ENCODE measurements around the gene ATXN2. TPM values are rescaled to one million over a fixed set of nuclear protein-coding genes. Genes with fewer than 3 reads are reported as not detected.

ATXN2 gene
- total RNA-seq, 1 donor from 2014 or later = 50.0 TPM

- intact Hi-C loops (cut with micrococcal nuclease) = no loop called here
- TF ChIP-seq, protein P1, sequence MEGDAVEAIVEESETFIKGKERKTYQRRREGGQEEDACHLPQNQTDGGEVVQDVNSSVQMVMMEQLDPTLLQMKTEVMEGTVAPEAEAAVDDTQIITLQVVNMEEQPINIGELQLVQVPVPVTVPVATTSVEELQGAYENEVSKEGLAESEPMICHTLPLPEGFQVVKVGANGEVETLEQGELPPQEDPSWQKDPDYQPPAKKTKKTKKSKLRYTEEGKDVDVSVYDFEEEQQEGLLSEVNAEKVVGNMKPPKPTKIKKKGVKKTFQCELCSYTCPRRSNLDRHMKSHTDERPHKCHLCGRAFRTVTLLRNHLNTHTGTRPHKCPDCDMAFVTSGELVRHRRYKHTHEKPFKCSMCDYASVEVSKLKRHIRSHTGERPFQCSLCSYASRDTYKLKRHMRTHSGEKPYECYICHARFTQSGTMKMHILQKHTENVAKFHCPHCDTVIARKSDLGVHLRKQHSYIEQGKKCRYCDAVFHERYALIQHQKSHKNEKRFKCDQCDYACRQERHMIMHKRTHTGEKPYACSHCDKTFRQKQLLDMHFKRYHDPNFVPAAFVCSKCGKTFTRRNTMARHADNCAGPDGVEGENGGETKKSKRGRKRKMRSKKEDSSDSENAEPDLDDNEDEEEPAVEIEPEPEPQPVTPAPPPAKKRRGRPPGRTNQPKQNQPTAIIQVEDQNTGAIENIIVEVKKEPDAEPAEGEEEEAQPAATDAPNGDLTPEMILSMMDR (IDR thresholded peaks at IDR 0.05; ENCODE audit: borderline replicate concordance) = no peak
- no peak for DNase-seq
- H3K36me3 ChIP-seq = peaks cover 63% of the 10 kb centered on the region
- no peaks in the 10 kb centered on the region for H3K27me3 ChIP-seq (ENCODE audit: low read depth)
- peaks cover 35% of the 10 kb centered on the region for H3K4me1 ChIP-seq
- H3K4me3 ChIP-seq = no peak overlapping the region
- H3K27ac ChIP-seq (replicated peaks) = peak overlapping the region; percentile 53
- no peaks in the 10 kb centered on the region for H3K9me3 ChIP-seq (replicated peaks)
Observed at GRCh38 chr12:111488798-111489197, 110.3 kb downstream of the ATXN2 start.

GRCh38 chr12:111488271-111488670 lies 110.8 kb downstream of the ATXN2 start:
- Histone ChIP-seq H3K27me3 (ENCODE audit: low read depth) (no peaks in the 10 kb centered on the region), H3K4me3 (no peak overlapping the region), H3K27ac (replicated peaks) (peak overlapping the region; percentile 53), H3K4me1 (peaks cover 39% of the 10 kb centered on the region), H3K36me3 (peaks cover 68% of the 10 kb centered on the region), H3K9me3 (replicated peaks) (no peaks in the 10 kb centered on the region)
- intact Hi-C loops (cut with micrococcal nuclease) = no loop called here
- peak; percentile 56 for DNase-seq
- TF ChIP-seq, protein P1 (IDR thresholded peaks at IDR 0.05; ENCODE audit: borderline replicate concordance) = no peak

DNA sequence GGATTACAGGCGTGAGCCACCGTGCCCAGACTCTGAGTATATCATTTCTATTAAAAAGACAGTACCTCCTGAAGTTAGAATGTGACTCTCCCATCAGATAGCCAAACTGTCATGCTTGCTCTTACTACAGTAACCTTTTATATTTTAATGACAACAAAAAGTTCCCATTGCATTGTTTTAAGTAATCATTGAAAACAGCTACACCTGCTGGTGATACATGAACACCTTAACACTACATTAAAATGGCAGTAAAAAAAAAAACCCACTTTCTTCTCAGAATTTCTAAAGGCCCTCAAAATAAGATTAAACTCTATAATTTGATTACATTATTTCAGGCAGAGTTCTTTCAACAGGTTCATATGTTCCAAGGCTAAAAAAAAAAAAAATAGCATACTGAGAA lies 116.7 kb downstream of the ATXN2 start:
- Histone ChIP-seq H3K4me3 (no peak overlapping the region), H3K36me3 (peaks cover 94% of the 10 kb centered on the region), H3K27me3 (ENCODE audit: low read depth) (no peaks in the 10 kb centered on the region), H3K9me3 (replicated peaks) (no peaks in the 10 kb centered on the region), H3K4me1 (peaks cover 11% of the 10 kb centered on the region), H3K27ac (replicated peaks) (no peak overlapping the region)
- intact Hi-C loops (cut with micrococcal nuclease) = no loop called here
- TF ChIP-seq, protein P1 (IDR thresholded peaks at IDR 0.05; ENCODE audit: borderline replicate concordance) = peak; percentile 37
- no peak for DNase-seq

DNA sequence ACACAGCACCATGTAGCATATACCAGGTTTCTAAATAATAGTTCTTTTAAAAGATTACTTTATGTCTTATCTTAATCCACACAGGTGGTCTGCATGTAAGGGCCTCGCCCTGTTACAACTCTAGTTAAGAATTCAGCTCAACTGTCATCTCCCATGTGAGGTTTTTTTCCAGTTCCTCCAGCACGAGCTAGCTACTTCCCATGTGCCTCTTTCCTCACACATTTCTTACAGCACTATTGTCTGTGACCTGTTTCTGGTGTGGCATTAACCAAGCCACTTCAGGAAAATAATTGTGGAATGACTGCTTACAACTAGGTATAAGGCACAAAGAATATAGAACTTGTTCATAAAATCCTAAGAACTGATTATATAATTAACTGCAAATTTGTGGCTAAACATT lies 127.9 kb downstream of the ATXN2 start:
- DNase-seq = no peak
- TF ChIP-seq, protein P1 (IDR thresholded peaks at IDR 0.05; ENCODE audit: borderline replicate concordance) = no peak
- Histone ChIP-seq H3K4me1 (peaks cover 7% of the 10 kb centered on the region), H3K4me3 (no peak overlapping the region), H3K9me3 (replicated peaks) (no peaks in the 10 kb centered on the region), H3K27me3 (ENCODE audit: low read depth) (no peaks in the 10 kb centered on the region), H3K27ac (replicated peaks) (no peak overlapping the region), H3K36me3 (peaks cover 80% of the 10 kb centered on the region)
- intact Hi-C loops (cut with micrococcal nuclease) = no loop called here

- intact Hi-C loops (cut with micrococcal nuclease) = no loop called here
- TF ChIP-seq, protein P1 (IDR thresholded peaks at IDR 0.05; ENCODE audit: borderline replicate concordance) = no peak
- Histone ChIP-seq H3K27me3 (ENCODE audit: low read depth) (no peaks in the 10 kb centered on the region), H3K9me3 (replicated peaks) (no peaks in the 10 kb centered on the region), H3K27ac (replicated peaks) (no peak overlapping the region), H3K4me3 (no peak overlapping the region), H3K36me3 (peaks cover 69% of the 10 kb centered on the region), H3K4me1 (peaks cover 7% of the 10 kb centered on the region)
- DNase-seq = no peak
Observed at GRCh38 chr12:111469401-111469800, 129.7 kb downstream of the ATXN2 start.

GRCh38 chr12:111467857-111468241 lies 131.3 kb downstream of the ATXN2 start:
- Histone ChIP-seq H3K27me3 (ENCODE audit: low read depth) (no peaks in the 10 kb centered on the region), H3K4me3 (no peak overlapping the region), H3K27ac (replicated peaks) (no peak overlapping the region), H3K36me3 (peaks cover 60% of the 10 kb centered on the region), H3K4me1 (peaks cover 7% of the 10 kb centered on the region), H3K9me3 (replicated peaks) (no peaks in the 10 kb centered on the region)
- intact Hi-C loops (cut with micrococcal nuclease) = no loop called here
- no peak for DNase-seq
- TF ChIP-seq, protein P1 (IDR thresholded peaks at IDR 0.05; ENCODE audit: borderline replicate concordance) = no peak

Measured in left ventricle myocardium inferior (tissue), 1 donor.